ENCODE data around the gene SBF2.

Gene SBF2

DNA sequence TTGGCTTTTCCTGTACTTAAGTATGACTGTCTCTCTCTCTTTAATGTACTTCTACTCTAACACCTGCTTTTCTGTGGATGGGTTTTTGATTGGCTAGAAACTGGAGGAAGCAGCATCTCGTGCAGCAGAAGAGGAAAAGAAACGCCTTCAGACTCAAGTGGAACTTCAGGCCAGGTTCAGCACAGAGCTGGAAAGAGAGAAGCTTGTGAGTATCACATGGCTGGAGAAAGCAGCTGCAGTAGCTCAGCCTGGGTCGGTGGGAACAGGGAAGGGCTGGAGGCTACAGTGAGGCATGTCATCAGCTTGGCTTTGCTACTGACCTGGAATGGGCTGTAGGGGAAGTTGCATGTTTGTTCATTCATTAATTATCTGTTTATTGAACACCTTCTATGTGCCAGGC is 555.9 kb downstream of the SBF2 start:
- ATAC-seq (ENCODE audit: low read depth), result no peak
- Histone ChIP-seq H3K9me3 (ENCODE audit: severe bottlenecking) (peaks cover 4% of the 10 kb centered on the region), H3K27me3 (ENCODE audit: insufficient read depth, poor library complexity, severe bottlenecking) (no peaks in the 10 kb centered on the region), H3K27ac (ENCODE audit: poor library complexity, severe bottlenecking) (no peak overlapping the region), H3K4me1 (ENCODE audit: insufficient read depth, poor library complexity, severe bottlenecking) (no peaks in the 10 kb centered on the region), H3K4me3 (ENCODE audit: severe bottlenecking) (no peak overlapping the region), H3K36me3 (ENCODE audit: low read depth) (peaks cover 56% of the 10 kb centered on the region)
- no peak for DNase-seq (ENCODE audit: low spot score)
- TF ChIP-seq, protein P1, sequence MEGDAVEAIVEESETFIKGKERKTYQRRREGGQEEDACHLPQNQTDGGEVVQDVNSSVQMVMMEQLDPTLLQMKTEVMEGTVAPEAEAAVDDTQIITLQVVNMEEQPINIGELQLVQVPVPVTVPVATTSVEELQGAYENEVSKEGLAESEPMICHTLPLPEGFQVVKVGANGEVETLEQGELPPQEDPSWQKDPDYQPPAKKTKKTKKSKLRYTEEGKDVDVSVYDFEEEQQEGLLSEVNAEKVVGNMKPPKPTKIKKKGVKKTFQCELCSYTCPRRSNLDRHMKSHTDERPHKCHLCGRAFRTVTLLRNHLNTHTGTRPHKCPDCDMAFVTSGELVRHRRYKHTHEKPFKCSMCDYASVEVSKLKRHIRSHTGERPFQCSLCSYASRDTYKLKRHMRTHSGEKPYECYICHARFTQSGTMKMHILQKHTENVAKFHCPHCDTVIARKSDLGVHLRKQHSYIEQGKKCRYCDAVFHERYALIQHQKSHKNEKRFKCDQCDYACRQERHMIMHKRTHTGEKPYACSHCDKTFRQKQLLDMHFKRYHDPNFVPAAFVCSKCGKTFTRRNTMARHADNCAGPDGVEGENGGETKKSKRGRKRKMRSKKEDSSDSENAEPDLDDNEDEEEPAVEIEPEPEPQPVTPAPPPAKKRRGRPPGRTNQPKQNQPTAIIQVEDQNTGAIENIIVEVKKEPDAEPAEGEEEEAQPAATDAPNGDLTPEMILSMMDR (IDR thresholded peaks at IDR 0.05; ENCODE audit: poor library complexity, severe bottlenecking), result no peak

DNA sequence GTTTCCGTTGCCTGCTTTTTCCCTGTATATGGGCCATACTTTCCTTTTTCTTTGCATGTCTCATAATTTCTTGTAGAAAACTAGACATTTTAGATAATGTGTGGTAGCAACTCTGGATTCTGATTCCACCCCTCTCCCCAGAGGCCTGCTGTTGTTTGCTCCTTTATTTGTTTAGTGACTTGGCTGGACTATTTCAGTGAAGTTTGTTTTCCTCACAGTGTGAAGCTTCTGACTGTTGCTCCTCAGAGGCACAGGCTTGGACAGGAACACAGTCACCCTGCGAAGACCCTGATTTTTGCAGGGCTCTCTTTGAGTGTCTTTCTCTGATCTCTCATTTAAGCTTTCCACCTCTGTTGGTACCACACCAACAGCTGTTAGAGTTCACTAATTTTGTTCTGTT is 557.7 kb downstream of the SBF2 start:
- Histone ChIP-seq H3K36me3 (ENCODE audit: low read depth) (peaks cover 47% of the 10 kb centered on the region), H3K27ac (ENCODE audit: poor library complexity, severe bottlenecking) (no peak overlapping the region), H3K4me3 (ENCODE audit: severe bottlenecking) (no peak overlapping the region), H3K4me1 (ENCODE audit: insufficient read depth, poor library complexity, severe bottlenecking) (no peaks in the 10 kb centered on the region), H3K9me3 (ENCODE audit: severe bottlenecking) (peaks cover 4% of the 10 kb centered on the region), H3K27me3 (ENCODE audit: insufficient read depth, poor library complexity, severe bottlenecking) (no peaks in the 10 kb centered on the region)
- ATAC-seq (ENCODE audit: low read depth) (no peak), DNase-seq (ENCODE audit: low spot score) (no peak)
- TF ChIP-seq, protein P1 (IDR thresholded peaks at IDR 0.05; ENCODE audit: poor library complexity, severe bottlenecking), result no peak

DNA sequence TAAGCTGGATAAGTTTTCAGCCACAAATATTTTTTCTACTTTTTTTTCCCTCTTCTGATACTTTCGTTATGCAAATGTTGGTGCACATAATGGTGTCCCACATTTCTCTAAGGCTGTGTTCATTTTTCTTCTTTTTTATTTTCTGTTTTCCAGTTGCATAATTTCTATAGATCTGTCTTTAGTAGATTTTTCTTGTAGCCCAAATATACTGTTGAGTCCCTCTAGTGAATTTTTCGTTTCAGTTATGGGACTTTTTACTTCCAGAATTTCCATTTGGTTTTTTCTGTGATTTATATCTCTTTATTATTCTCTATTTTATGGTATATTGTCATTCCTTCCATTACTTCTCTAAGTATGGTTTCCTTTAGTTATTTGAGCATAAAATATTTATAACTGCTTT is 558.1 kb downstream of the SBF2 start:
- Histone ChIP-seq H3K36me3 (ENCODE audit: low read depth) (peaks cover 43% of the 10 kb centered on the region), H3K27me3 (ENCODE audit: insufficient read depth, poor library complexity, severe bottlenecking) (no peaks in the 10 kb centered on the region), H3K9me3 (ENCODE audit: severe bottlenecking) (peaks cover 4% of the 10 kb centered on the region), H3K27ac (ENCODE audit: poor library complexity, severe bottlenecking) (no peak overlapping the region), H3K4me3 (ENCODE audit: severe bottlenecking) (no peak overlapping the region), H3K4me1 (ENCODE audit: insufficient read depth, poor library complexity, severe bottlenecking) (no peaks in the 10 kb centered on the region)
- DNase-seq (ENCODE audit: low spot score) (no peak), ATAC-seq (ENCODE audit: low read depth) (no peak)
- TF ChIP-seq, protein P1 (IDR thresholded peaks at IDR 0.05; ENCODE audit: poor library complexity, severe bottlenecking), result no peak

DNA sequence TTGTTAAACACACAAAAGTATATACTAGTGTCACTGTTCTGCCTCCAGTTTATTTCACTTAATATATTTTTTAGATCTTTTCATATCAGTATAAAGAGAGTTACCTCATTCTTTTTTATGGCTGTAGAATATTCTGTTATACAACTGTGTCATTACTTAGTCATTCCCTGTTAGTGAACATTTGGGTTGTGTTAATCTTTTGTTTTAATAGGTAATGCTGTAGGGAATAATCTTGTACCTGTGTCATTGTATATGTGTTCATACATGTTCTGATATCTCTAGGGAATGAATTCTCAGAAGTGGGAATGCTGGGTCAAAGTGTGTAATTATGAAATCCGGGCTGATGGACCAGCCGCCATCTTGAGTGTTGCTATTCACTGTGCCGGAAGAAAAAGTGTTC is 558.8 kb downstream of the SBF2 start:
- H3K9me3 ChIP-seq (ENCODE audit: severe bottlenecking), result peaks cover 4% of the 10 kb centered on the region
- no peaks in the 10 kb centered on the region for H3K4me1 ChIP-seq (ENCODE audit: insufficient read depth, poor library complexity, severe bottlenecking)
- H3K36me3 ChIP-seq (ENCODE audit: low read depth), result peaks cover 36% of the 10 kb centered on the region
- DNase-seq (ENCODE audit: low spot score) (no peak), ATAC-seq (ENCODE audit: low read depth) (no peak)
- no peaks in the 10 kb centered on the region for H3K27me3 ChIP-seq (ENCODE audit: insufficient read depth, poor library complexity, severe bottlenecking)
- H3K27ac ChIP-seq (ENCODE audit: poor library complexity, severe bottlenecking), result no peak overlapping the region
- TF ChIP-seq, protein P1 (IDR thresholded peaks at IDR 0.05; ENCODE audit: poor library complexity, severe bottlenecking), result no peak
- no peak overlapping the region for H3K4me3 ChIP-seq (ENCODE audit: severe bottlenecking)

DNA sequence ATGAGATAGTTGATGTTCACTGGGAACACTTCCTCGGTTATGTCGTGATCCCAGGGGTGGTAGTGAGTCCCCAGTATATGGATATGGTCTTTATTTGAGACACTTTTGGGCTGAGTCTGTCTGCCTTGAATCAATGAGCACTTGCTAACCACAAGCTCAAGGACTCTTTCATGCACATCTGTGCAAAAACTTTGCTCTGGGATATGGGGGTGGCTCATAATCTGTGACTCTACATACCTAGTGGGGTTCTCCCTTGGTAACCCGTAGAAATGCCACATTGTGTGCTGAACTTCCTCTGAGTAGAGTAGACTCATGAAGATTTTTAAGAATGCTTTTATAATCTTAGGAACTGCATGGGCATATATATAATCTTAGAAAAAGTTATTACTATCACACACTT is 560.8 kb downstream of the SBF2 start:
- ATAC-seq (ENCODE audit: low read depth), result no peak
- Histone ChIP-seq H3K36me3 (ENCODE audit: low read depth) (peaks cover 43% of the 10 kb centered on the region), H3K4me1 (ENCODE audit: insufficient read depth, poor library complexity, severe bottlenecking) (no peaks in the 10 kb centered on the region), H3K9me3 (ENCODE audit: severe bottlenecking) (peaks cover 4% of the 10 kb centered on the region), H3K4me3 (ENCODE audit: severe bottlenecking) (no peak overlapping the region), H3K27me3 (ENCODE audit: insufficient read depth, poor library complexity, severe bottlenecking) (no peaks in the 10 kb centered on the region), H3K27ac (ENCODE audit: poor library complexity, severe bottlenecking) (no peak overlapping the region)
- no peak for DNase-seq (ENCODE audit: low spot score)
- TF ChIP-seq, protein P1 (IDR thresholded peaks at IDR 0.05; ENCODE audit: poor library complexity, severe bottlenecking), result no peak
